GM13977 (cell line): ENCODE measurements around the gene KIAA1217.

Source experiments
- DNase-seq: peaks from one replicate; pipeline ENCODE4 v3.0.0; 2012; ENCODE audit warnings: low spot score
- CTCF ChIP-seq: IDR thresholded peaks from 2 replicates; pipeline ENCODE4 v1.5.1; 2012; ENCODE audit warnings: mild to moderate bottlenecking, control low read depth; ENCODE audit not compliant: insufficient read depth; ENCODE audit errors: extremely low read depth, missing control alignments
- in situ Hi-C: fragments of 300-500 bp; cut with MboI; formaldehyde crosslinking; loops from one replicate; pipeline ENCODE4 v1.12.0; 2022; ENCODE audit warnings: low sequenced_read_pairs, low pct_unique_long_range_greater_than_20kb, mixed read lengths, inconsistent platforms; ENCODE audit not compliant: unreplicated experiment

KIAA1217 gene

DNA sequence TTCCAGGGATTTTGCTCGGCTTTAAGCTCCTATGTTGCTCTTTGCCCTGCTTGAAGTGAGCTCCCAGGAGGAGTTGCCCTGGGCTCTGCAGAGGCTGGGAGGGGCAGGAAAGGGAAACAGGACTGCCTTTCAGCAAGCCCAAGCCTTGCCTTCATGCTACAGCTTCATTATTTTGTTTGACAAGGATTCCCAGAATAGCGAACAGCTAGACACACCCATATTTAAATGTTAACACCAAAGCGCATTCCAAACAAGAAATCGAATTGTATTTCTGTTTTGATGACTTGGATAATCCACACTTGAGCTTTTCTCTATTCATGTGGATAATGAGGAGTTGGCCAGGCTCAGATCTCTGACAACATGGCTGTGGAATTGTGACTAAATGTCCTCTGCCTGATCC, 6.3 kb downstream of the KIAA1217 start:
- TF ChIP-seq CTCF, result no peak
- in situ Hi-C loops, result no loop called here
- no peak for DNase-seq

DNA sequence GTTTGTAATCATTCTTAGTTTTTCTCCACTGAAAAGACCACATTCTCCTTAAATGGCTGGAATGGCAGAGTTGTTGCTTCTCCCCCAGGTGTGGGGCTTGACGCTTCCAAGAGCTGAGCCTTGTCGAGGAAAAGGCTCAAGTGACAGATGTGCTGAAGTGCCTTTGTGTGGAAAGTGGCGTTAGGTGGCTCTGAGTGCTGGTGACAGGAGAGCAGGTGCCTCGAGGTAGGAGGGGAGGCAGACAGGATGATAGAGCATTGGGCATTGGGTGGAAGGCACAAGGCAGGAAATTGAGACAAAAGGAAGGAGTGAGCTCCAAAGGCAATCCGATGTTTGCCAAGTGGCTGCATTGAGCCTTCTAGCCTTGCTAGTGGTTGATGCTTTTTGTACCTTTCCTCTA, 6.7 kb downstream of the KIAA1217 start:
- TF ChIP-seq CTCF, result no peak
- in situ Hi-C loops, result no loop called here
- DNase-seq, result no peak

GRCh38 chr10:24219963-24220362, 11.0 kb downstream of the KIAA1217 start:
- no peak for TF ChIP-seq CTCF
- in situ Hi-C loops, result no loop called here
- no peak for DNase-seq

- TF ChIP-seq CTCF, result no peak
- in situ Hi-C loops, result no loop called here
- no peak for DNase-seq
These were observed 14.4 kb downstream of the KIAA1217 start for GRCh38 chr10:24223341-24223740.

DNA sequence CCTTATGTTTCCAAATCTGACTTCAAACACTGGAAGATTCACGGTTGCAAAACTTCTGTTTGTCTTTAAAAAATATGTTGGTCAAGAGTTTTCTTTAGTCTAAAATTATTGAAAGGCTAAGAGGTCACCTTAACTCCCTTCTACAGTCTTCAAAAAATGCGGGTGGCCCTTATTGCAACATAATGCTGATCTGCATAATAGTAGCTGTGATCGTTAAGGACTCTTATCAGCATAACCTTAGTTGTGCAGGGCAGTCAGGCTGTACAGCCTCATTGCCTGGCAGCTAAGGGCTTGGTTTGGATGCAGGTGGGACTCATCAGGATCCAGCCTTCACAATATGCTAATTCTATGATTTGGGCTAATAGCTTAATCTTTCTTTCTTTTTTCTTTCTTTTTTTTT, 15.0 kb downstream of the KIAA1217 start:
- no peak for TF ChIP-seq CTCF
- DNase-seq, result no peak
- in situ Hi-C loops, result no loop called here

DNA sequence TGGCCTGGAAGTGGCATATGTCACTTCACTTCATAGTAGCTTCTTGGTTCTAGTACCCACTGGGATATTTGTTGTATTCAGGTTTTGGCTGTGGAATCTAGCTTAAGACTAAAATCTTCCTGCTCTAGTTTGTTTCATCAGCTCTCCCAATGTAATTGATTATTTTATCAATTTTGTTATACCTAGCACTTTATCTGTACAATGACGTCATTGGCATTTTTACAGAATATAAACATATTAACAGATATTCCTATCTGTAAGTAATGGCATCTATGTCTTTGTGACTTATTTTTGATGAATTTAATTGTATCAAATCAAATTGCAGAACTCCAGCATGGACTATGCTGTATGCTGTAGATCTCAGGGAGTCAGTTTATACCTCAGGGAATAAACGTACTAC, 19.7 kb downstream of the KIAA1217 start:
- DNase-seq, result no peak
- TF ChIP-seq CTCF, result no peak
- in situ Hi-C loops, result no loop called here

DNA sequence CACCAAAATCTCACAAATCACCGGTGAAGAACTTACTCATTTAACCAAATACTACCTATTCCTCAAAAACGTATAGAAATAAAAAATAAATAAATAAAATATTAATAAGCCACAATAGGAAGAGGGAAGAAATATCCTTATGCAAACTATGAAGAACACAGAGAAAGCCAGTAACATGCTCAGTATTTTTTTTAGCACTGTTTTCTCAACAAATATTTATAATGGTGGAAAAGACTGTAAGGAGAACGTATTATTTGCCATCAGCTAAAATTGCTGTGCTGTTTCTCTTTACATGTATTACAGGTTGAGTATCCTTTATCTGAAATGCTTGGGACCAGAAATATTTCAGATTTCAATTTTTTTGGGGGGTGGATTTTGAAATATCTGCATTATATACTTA, 21.0 kb downstream of the KIAA1217 start:
- in situ Hi-C loops, result no loop called here
- TF ChIP-seq CTCF, result no peak
- DNase-seq, result no peak
